ENCODE data around the gene NRXN2.
"Not testable (repeated sequence)": the region's sequence is repeated elsewhere in the genome, so short reads cannot be mapped to it uniquely, and the experiment has no call there.

The NRXN2 gene

GRCh38 chr11:64674774-64675173 lies 48.2 kb downstream of the NRXN2 start:
- no peak for DNase-seq (ENCODE audit: low read depth)

DNA sequence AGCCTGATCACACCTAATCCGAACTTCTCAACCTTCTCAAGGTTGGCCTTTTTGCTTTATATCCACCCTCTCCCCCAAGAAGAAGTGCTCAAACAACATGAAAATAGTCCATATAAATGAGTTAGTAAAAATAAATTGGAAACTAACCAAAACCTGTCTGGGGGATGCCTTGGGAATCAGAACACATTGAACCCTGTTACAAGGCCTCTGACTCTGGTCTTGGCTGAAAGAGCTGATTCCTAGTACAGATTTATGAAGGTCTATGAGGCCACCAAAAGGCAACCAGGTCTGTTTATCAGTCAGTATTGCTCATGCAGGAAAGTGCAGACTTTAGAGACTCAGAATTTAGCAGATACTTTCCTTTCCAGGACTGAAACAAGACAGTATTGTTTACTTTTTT lies 49.7 kb downstream of the NRXN2 start:
- no peak for DNase-seq (ENCODE audit: low read depth)

DNA sequence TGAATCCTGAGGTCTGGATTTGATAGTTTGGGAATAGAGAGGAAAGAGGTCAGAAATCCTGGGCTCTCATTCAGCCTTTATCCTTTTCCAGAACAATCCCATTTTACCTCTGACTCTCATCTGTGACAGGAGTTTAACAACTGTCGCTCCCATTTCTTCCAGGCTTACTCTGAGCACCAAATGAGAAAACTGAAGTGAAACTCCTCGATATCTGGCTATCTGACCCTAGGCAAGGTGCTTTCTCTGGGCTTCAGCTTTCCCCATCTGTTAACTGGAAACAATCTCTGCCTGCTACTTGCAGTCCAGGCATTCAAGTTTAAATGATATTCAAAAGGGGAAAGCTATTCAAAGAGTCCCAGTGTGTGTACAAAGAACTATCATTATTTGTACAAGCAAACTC lies 50.1 kb downstream of the NRXN2 start:
- no peak for DNase-seq (ENCODE audit: low read depth)

GRCh38 chr11:64670975-64671374 lies 52.0 kb downstream of the NRXN2 start:
- DNase-seq (ENCODE audit: low read depth), result no peak

GRCh38 chr11:64667154-64667745 lies 55.7 kb downstream of the NRXN2 start:
- DNase-seq (ENCODE audit: low read depth), result no peak

GRCh38 chr11:64665411-64665821 lies 57.6 kb downstream of the NRXN2 start:
- DNase-seq (ENCODE audit: low read depth), result no peak

DNA sequence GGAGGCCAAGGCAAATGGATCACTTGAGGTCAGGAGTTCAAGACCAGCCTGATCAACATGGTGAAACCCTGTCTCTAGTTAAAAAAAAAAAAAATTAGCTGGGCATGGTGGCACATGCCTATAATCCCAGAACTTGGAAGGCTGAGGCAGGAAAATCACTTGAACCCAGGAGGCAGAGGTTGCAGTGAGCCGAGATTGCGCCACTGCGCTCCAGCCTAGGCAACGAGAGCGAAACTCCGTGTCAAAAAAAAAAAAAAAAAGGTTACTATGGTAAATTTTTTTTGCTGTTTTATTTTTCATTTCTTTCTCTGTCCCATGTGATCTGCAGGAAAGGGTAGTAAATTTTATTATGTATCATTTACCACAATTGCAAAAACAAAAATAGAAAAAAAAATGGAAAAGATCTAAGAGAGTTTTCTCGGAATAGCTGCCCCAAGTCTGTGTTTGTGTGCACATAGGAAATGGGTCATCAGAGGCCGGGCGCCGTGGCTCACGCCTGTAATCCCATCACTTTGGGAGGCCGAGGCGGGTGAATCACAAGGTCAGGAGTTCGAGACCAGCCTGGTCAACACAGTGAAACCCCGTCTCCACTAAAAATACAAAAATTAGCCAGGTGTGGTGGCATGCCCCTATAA lies 58.6 kb downstream of the NRXN2 start:
- DNase-seq (ENCODE audit: low read depth), result not testable (repeated sequence)

- no peak for DNase-seq (ENCODE audit: low read depth)
Observed at GRCh38 chr11:64663656-64664055, 59.3 kb downstream of the NRXN2 start.

DNA sequence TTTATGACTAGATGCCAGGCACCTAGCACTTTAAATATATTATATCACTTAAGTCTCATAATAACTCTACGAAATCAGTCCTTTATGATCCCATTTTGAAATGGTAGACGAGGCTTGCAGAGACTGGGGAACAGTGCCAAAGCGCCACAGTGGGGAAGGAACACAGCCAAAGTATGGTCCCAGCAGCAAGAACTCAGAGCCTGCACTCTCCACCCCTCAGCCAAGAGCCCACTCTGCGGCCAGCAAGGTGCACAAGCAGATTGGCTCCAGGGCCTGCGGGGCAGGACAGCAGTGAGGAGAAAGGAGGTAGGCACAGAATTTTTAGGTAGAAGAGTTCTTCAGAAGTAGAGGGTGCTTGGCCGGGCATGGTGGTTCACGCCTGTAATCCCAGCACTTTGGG lies 61.4 kb downstream of the NRXN2 start:
- DNase-seq (ENCODE audit: low read depth), result no peak

- DNase-seq (ENCODE audit: low read depth), result no peak
Observed at GRCh38 chr11:64661146-64661545, 61.9 kb downstream of the NRXN2 start.

GRCh38 chr11:64660706-64661105 lies 62.3 kb downstream of the NRXN2 start:
- no peak for DNase-seq (ENCODE audit: low read depth)

DNA sequence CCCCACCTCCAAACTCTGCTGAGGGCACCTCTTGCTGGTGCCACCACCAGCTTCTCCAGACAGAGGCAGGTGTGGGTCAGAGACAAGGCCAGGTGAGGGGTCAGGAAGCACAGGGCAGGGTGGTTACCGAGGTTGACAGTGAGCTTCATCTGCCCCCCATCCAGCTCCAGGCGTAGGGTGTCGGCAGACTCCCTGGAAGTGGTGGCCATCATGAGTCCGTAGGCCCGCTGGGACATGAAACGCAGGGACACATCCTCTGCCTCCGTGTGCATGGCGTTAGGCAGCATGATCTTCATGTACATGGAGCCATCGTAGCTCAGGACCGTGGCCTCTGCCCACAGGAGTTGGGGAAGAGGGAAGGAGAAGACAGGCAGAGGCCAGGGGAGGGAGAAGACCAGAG lies 62.8 kb downstream of the NRXN2 start:
- DNase-seq (ENCODE audit: low read depth), result no peak

DNA sequence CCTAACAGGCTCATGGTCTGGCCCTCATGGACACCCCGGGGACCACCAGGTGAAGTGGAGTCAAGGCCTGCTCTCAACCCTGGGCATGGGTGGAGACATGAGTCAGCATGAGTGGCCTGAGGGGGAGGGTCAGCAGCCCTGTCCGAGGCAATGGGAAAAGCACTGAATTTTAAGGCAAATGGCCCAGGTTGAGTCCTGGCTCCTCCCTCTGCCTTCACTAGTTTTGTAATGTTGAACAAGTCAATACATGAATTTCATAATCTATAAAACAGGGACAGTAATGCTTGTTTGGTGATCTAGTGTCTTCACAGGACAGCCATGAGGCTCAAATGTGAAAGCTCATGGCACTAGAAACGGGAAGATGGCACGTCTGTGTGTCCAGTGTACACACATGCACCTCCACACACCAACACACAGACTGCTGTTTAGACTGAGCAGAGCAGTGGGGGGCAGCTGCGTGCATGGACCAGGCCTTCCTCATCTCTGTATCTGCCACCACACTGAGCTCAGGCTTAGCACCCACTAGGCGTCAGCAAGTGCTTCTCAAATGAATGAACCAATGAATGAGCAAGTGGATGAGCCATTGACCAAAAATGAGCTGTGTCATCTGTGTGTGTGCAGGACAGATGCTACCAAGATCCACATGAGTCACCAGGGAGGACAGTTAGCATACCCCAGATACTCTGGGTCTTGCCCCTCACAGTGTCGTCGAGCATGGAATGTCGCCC lies 63.4 kb downstream of the NRXN2 start:
- DNase-seq (ENCODE audit: low read depth), result no peak

DNA sequence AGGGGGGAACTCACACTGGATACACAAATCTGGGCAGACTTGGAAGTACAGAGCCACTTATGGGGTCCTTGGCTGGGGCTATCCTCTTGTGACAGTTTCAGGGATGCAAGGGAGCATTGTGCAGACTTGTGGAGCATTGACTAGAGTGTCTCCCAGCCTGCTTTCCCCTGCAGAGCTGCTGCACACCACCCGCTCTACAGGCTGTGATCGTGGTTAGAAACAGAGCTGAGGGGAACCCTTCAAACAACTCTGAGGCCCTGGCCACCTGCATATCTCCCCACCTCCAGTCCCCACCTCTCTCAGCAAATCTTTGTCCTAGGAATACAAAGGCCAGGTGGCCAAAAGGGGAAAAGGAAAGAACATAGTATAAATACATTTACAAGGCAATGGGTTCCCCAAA lies 64.7 kb downstream of the NRXN2 start:
- no peak for DNase-seq (ENCODE audit: low read depth)

DNA sequence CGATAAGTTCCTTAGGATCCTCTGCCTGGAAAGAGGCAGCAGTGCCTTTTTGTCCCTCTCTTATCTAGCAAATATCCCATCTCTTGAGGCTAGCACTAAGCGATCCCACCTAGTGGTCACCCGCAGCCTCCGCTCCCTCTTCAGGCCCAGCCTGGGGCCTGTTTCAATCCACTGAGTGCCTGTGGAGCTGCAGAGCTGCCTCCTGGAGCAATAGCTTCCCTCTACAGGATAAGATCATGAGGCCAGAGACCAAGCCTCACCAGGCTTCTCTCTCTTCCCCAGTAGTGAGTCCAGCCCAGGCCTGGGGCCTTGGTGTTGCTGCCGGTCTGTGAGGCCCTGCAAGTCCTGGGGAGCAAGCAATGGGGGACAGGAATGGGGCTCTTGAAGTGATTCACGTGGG lies 66.1 kb downstream of the NRXN2 start:
- no peak for DNase-seq (ENCODE audit: low read depth)

- DNase-seq (ENCODE audit: low read depth), result no peak
Observed at GRCh38 chr11:64655941-64656601, 66.9 kb downstream of the NRXN2 start.

- DNase-seq (ENCODE audit: low read depth), result no peak
Observed at GRCh38 chr11:64654958-64655541, 67.9 kb downstream of the NRXN2 start.

DNA sequence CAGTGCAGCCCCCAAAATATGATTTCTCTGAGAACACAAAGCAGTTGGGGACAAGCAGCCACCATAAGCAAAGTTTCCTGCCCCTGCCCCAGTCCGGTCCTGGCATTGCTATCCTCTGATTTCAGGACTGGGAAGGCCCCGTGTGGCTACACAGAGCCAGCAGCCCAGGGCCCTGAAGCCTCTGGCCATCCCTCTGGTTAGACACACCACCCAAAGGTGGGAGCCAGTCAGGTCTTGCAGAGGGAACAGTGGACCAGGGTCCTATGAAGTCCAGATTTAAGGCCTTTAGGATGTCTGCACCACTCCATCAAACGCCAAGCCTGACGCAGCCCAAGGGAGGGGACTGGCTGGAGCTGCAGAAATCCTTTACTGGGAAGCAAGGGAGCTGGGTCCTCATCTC lies 68.6 kb downstream of the NRXN2 start:
- DNase-seq (ENCODE audit: low read depth), result no peak

DNA sequence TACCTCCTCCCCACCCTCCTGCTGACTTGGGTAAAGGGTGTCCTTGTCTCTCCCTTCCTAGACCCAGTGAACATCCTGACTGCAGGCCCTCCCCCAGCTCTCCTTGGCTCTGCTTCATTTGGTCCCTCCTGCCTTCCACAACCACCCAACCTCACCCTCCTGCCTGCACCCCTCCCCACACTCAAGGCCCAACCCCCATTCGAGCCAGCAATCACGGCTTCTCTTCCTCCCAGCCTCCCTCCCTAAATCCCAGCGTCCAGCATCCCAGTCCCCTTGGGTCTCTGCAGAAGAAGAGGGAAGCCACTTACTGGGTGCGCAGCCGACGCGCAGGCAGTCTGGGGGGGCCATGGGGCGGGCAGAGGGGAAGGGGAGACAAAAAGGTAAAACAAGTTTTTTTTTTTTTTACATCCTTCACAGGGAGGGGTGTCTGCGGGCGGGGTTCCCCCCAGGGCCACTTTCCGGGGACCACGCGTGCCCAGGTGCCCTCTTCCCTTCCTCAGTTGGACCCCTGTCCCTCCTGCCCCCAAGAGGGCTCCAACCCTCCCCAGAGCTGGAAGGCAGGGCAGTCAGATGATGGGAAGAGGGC lies 69.5 kb downstream of the NRXN2 start:
- no peak for DNase-seq (ENCODE audit: low read depth)

- peak; percentile 60 for DNase-seq (ENCODE audit: low read depth)
Observed at GRCh38 chr11:64652586-64653387, 70.2 kb downstream of the NRXN2 start.

GRCh38 chr11:64650923-64651523 lies 72.0 kb downstream of the NRXN2 start:
- no peak for DNase-seq (ENCODE audit: low read depth)
